H1 (cell line): ENCODE measurements around the gene MAPT. TPM values are rescaled to one million over a fixed set of nuclear protein-coding genes. Genes with fewer than 3 reads are reported as not detected.

Source experiments
- polyA plus RNA-seq, 7 experiments: library from polyadenylated mRNA; depleted of rRNA in 3 of 7; stranded (reverse) in 5 of 7; unstranded in 2 of 7; fragments of >200 nt in 5 of 7; fragments of 200-250 nt in 2 of 7; gene quantifications; 1 replicate in 5 of 7; 2 replicates in 1 of 7; 4 replicates in 1 of 7; pipeline versions ENCODE4 v1.2.1 to v1.2.3, GENCODE V29; 2011 to 2013; ENCODE audit warnings: missing spikeins in 2 of 7, mixed read lengths in 2 of 7
- small RNA-seq: library from polyadenylated mRNA; stranded (forward); fragments of <200 nt; extraction: miRNeasy Mini kit (QIAGEN cat#:217004); gene quantifications from one replicate; pipeline ENCODE3, GENCODE V24; 2013; ENCODE audit not compliant: insufficient read depth
- total RNA-seq: library from RNA; stranded (reverse); fragmentation: NEBNext Ultra II Directional; extraction: Animal tissue kit (Norgen Biotek cat#: 25700); gene quantifications from 2 replicates; pipeline ENCODE4 v1.2.1, GENCODE V29; 2021

MAPT gene
- total and polyA plus RNA-seq, 2 of the 8 experiments (the other 6 are each of a cell fraction or from before 2014, with no cell fraction given): 0.54 to 1.7 TPM

Small RNA genes within 50 kb of the gene (small RNA-seq; reads per million reads assigned to genes)
- not detected for gene RF00017

Other genes starting within 250 kb of the MAPT start
- gene CRHR1, start 110.2 kb upstream of the MAPT start, total RNA-seq: 0.55 and 0.56 TPM in 2 replicates
- gene CRHR1, start 110.2 kb upstream of the MAPT start, polyA plus RNA-seq (2011; rRNA removed): 1.2 and 1.7 TPM in 2 replicates
- not detected in 2 replicates for gene SPPL2C, start 49.7 kb upstream of the MAPT start, total RNA-seq
- not detected in 2 replicates for gene SPPL2C, start 49.7 kb upstream of the MAPT start, polyA plus RNA-seq (2011; rRNA removed)
- not detected in 2 replicates for gene STH, start 104.7 kb downstream of the MAPT start, total RNA-seq
- not detected in 2 replicates for gene STH, start 104.7 kb downstream of the MAPT start, polyA plus RNA-seq (2011; rRNA removed)